WTC11 (cell line): Measurements from ENCODE around the gene RTKN2. TPM values are rescaled to one million over a fixed set of nuclear protein-coding genes. Genes with fewer than 3 reads are reported as not detected.

Experiments
- ATAC-seq: fragments of 200-7000 bp; cut with Tn5 transposase; 2 replicates; pipeline ENCODE4 v1.10.0; 2021; ENCODE audit warnings: mild to moderate bottlenecking, moderate library complexity
- CTCF ChIA-PET: fragments of 300-600 bp; sonication (Branson Sonifier 250); formaldehyde crosslinking; loops from one replicate; lab custom pipeline; 2021; ENCODE audit warnings: antibody characterized with exemption; lab: Charles Lee
- POLR2A ChIA-PET: fragments of 350-600 bp; sonication (Branson Sonifier 250); formaldehyde crosslinking; loops from one replicate; lab custom pipeline; 2021; ENCODE audit warnings: antibody characterized with exemption; lab: Charles Lee
- DNase-seq: peaks from one replicate; pipeline ENCODE4 v3.0.0; 2021; ENCODE audit warnings: low spot score
- H3K27ac Mint-ChIP-seq: 2 replicates; pipeline ENCODE4 v1.8.0; 2021; ENCODE audit warnings: mixed read lengths
- H3K27me3 Mint-ChIP-seq: 2 replicates; pipeline ENCODE4 v1.8.0; 2021; ENCODE audit warnings: low read depth, mild to moderate bottlenecking, moderate library complexity, mixed read lengths
- H3K36me3 Mint-ChIP-seq: 2 replicates; pipeline ENCODE4 v1.8.0; 2021; ENCODE audit warnings: mixed read lengths
- H3K4me1 Mint-ChIP-seq: 2 replicates; pipeline ENCODE4 v1.8.0; 2022; ENCODE audit warnings: mixed read lengths
- H3K4me3 Mint-ChIP-seq: 2 replicates; pipeline ENCODE4 v1.8.0; 2021; ENCODE audit warnings: mild to moderate bottlenecking, moderate library complexity, mixed read lengths
- H3K9me3 Mint-ChIP-seq: 2 replicates; pipeline ENCODE4 v1.8.0; 2021; ENCODE audit warnings: mixed read lengths
- AR ChIP-seq: fragments of 250-450 bp; sonication (Bioruptor Pico); IDR thresholded peaks from 2 replicates; pipeline ENCODE4 v1.9.0; 2021; ENCODE audit warnings: mild to moderate bottlenecking
- CREB1 ChIP-seq: sonication (generic); formaldehyde crosslinking; IDR thresholded peaks from 2 replicates; pipeline ENCODE4 v1.8.0; 2023; ENCODE audit warnings: mild to moderate bottlenecking, missing genetic modification reagents
- CTCF ChIP-seq: fragments of 200-600 bp; IDR thresholded peaks from 2 replicates; pipeline ENCODE4 v1.8.0; 2022; ENCODE audit warnings: antibody characterized with exemption
- ESRRA ChIP-seq: sonication (generic); formaldehyde crosslinking; IDR thresholded peaks from 2 replicates; pipeline ENCODE4 v1.8.1; 2022; ENCODE audit warnings: mild to moderate bottlenecking, missing genetic modification reagents, borderline replicate concordance
- FOXP1 ChIP-seq: sonication (generic); formaldehyde crosslinking; IDR thresholded peaks from 2 replicates; pipeline ENCODE4 v1.8.0; 2022; ENCODE audit warnings: missing genetic modification reagents, mild to moderate bottlenecking, moderate library complexity, borderline replicate concordance
- GABPB1 ChIP-seq: sonication (generic); formaldehyde crosslinking; IDR thresholded peaks from 2 replicates; pipeline ENCODE4 v1.8.1; 2023; ENCODE audit warnings: mild to moderate bottlenecking, missing genetic modification reagents
- GRHL2 ChIP-seq: fragments of 250-450 bp; sonication (Bioruptor Pico); IDR thresholded peaks from 2 replicates; pipeline ENCODE4 v1.8.0; 2022; ENCODE audit warnings: mild to moderate bottlenecking, moderate library complexity; ENCODE audit not compliant: insufficient replicate concordance, severe bottlenecking
- GTF2I ChIP-seq: fragments of 250-450 bp; sonication (Bioruptor Pico); conservative IDR thresholded peaks from 2 replicates; pipeline ENCODE4 v1.4.0; 2021; ENCODE audit warnings: mild to moderate bottlenecking
- HMGXB4 ChIP-seq: sonication (generic); formaldehyde crosslinking; IDR thresholded peaks from 2 replicates; pipeline ENCODE4 v1.8.1; 2023; ENCODE audit warnings: mild to moderate bottlenecking, moderate library complexity, missing genetic modification reagents
- JAZF1 ChIP-seq: fragments of 250-450 bp; sonication (Bioruptor Pico); IDR thresholded peaks from 2 replicates; pipeline ENCODE4 v1.9.0; 2021; ENCODE audit warnings: moderate library complexity, mild to moderate bottlenecking, inconsistent platforms
- MXD4 ChIP-seq: fragments of 250-450 bp; sonication (Bioruptor Pico); IDR thresholded peaks from 2 replicates; pipeline ENCODE4 v1.8.0; 2021; ENCODE audit warnings: mild to moderate bottlenecking, moderate library complexity, borderline replicate concordance
- NR3C1 ChIP-seq: sonication (generic); formaldehyde crosslinking; conservative IDR thresholded peaks from 2 replicates; pipeline ENCODE4 v1.8.1; 2023; ENCODE audit warnings: low read depth, mild to moderate bottlenecking, missing genetic modification reagents
- PRDM15 ChIP-seq: sonication (generic); formaldehyde crosslinking; IDR thresholded peaks from 2 replicates; pipeline ENCODE4 v1.8.0; 2022; ENCODE audit warnings: missing genetic modification reagents
- SMAD3 ChIP-seq: sonication (generic); formaldehyde crosslinking; IDR thresholded peaks from 2 replicates; pipeline ENCODE4 v1.8.0; 2022; ENCODE audit warnings: missing genetic modification reagents, mild to moderate bottlenecking, borderline replicate concordance
- SP1 ChIP-seq: sonication (generic); formaldehyde crosslinking; conservative IDR thresholded peaks from 2 replicates; pipeline ENCODE4 v1.8.1; 2022; ENCODE audit warnings: missing genetic modification reagents
- TP53 ChIP-seq: sonication (generic); formaldehyde crosslinking; IDR thresholded peaks from 2 replicates; pipeline ENCODE4 v1.8.1; 2023; ENCODE audit warnings: mild to moderate bottlenecking, missing genetic modification reagents
- USF2 ChIP-seq: sonication (generic); formaldehyde crosslinking; IDR thresholded peaks from 2 replicates; pipeline ENCODE4 v1.8.1; 2023; ENCODE audit warnings: mild to moderate bottlenecking, missing genetic modification reagents, moderate library complexity
- ZNF121 ChIP-seq: sonication (generic); formaldehyde crosslinking; IDR thresholded peaks from 2 replicates; pipeline ENCODE4 v1.8.0; 2023; ENCODE audit warnings: missing genetic modification reagents
- ZNF263 ChIP-seq: sonication (generic); formaldehyde crosslinking; IDR thresholded peaks from 2 replicates; pipeline ENCODE4 v1.8.1; 2022; ENCODE audit warnings: low read depth, mild to moderate bottlenecking, moderate library complexity, missing genetic modification reagents
- ZNF416 ChIP-seq: fragments of 250-450 bp; sonication (Bioruptor Pico); IDR thresholded peaks from 2 replicates; pipeline ENCODE4 v1.9.0; 2021; ENCODE audit warnings: mild to moderate bottlenecking, inconsistent platforms
- ZSCAN18 ChIP-seq: fragments of 250-450 bp; sonication (Bioruptor Pico); IDR thresholded peaks from 2 replicates; pipeline ENCODE4 v2.1.2; 2022; ENCODE audit warnings: mild to moderate bottlenecking, moderate library complexity
- total RNA-seq: library from RNA; stranded (reverse); gene quantifications from 3 replicates; pipeline ENCODE4 v1.2.3, GENCODE V29; 2021

RTKN2 gene
- total RNA-seq, 1 experiment from 2014 or later = 20.5 TPM

- POLR2A ChIA-PET = no interaction called here
- no peak for ATAC-seq
- H3K27me3 Mint-ChIP-seq = no peaks in the 10 kb centered on the region
Measured at GRCh38 chr10:62302760-62303159, 34.1 kb upstream of the RTKN2 start.

GRCh38 chr10:62297857-62298256 is 29.2 kb upstream of the RTKN2 start:
- ATAC-seq (no peak), DNase-seq (no peak)
- TF ChIP-seq CTCF (no peak), FOXP1 (CRISPR knock-in tag) (no peak), SP1 (CRISPR knock-in tag) (no peak), AR (no peak), ZNF121 (CRISPR knock-in tag) (no peak), CREB1 (CRISPR knock-in tag) (no peak), GTF2I (CRISPR knock-in tag) (no peak), HMGXB4 (CRISPR knock-in tag) (no peak), ZNF263 (CRISPR knock-in tag) (no peak), USF2 (CRISPR knock-in tag) (no peak)
- H3K4me1 Mint-ChIP-seq = no peaks in the 10 kb centered on the region
- H3K36me3 Mint-ChIP-seq = no peaks in the 10 kb centered on the region
- CTCF ChIA-PET = no interaction called here
- H3K9me3 Mint-ChIP-seq = peaks cover 12% of the 10 kb centered on the region
- no peak overlapping the region for H3K27ac Mint-ChIP-seq
- H3K27me3 Mint-ChIP-seq = no peaks in the 10 kb centered on the region
- H3K4me3 Mint-ChIP-seq = no peak overlapping the region
- POLR2A ChIA-PET = no interaction called here

More at GRCh38 chr10:62302760-62303159, 34.1 kb upstream of the RTKN2 start:
- H3K4me3 Mint-ChIP-seq = no peak overlapping the region
- H3K4me1 Mint-ChIP-seq = peaks cover 3% of the 10 kb centered on the region
- no peaks in the 10 kb centered on the region for H3K36me3 Mint-ChIP-seq
- CTCF ChIA-PET = no interaction called here
- DNase-seq = no peak
- no peak overlapping the region for H3K27ac Mint-ChIP-seq
- no peak for TF ChIP-seq JAZF1 (CRISPR knock-in tag)
- TF ChIP-seq MXD4 (CRISPR knock-in tag) = no peak
- no peak for TF ChIP-seq ESRRA (CRISPR knock-in tag)
- TF ChIP-seq PRDM15 = no peak
- no peak for TF ChIP-seq NR3C1 (CRISPR knock-in tag)
- TF ChIP-seq GABPB1 = no peak
- TF ChIP-seq ZSCAN18 (CRISPR knock-in tag) = no peak
- no peak for TF ChIP-seq GRHL2 (CRISPR knock-in tag)
- TF ChIP-seq ZNF416 (CRISPR knock-in tag) = no peak
- TF ChIP-seq SMAD3 = no peak
- TF ChIP-seq TP53 (CRISPR knock-in tag) = no peak
- TF ChIP-seq, all 79 proteins: peak for 0
- peaks cover 12% of the 10 kb centered on the region for H3K9me3 Mint-ChIP-seq
